Measurements from ENCODE around the gene RTL1. TPM values are rescaled to one million over a fixed set of nuclear protein-coding genes. Genes with fewer than 3 reads are reported as not detected.

Gene RTL1
- total and polyA plus RNA-seq, 2 of the 13 experiments (the other 11 are each of a cell fraction or from before 2014, with no cell fraction given) = not detected

- no TSS peak for BruUV-seq (replicated peaks)
- no peak overlapping the region for H3K9ac ChIP-seq (ENCODE audit: insufficient read depth, low read depth, low read length)
- FAIRE-seq (no peak), DNase-seq (ENCODE audit: low spot score) (no peak), ATAC-seq (no peak)
- in situ Hi-C loops (cut with HindIII; ENCODE audit: extremely low pct_ligation_motif_present, low pct_unique_long_range_greater_than_20kb) (loop anchor here (5.0 to 10.0 kb wide), 3 partner anchors 33 to 491 kb away; no protein-coding TSS in a partner anchor), intact Hi-C loops (cut with micrococcal nuclease; ENCODE audit: unreplicated experiment) (no loop called here)
- no peaks in the 10 kb centered on the region for H3K36me3 ChIP-seq (replicated peaks in 1 of 2; ENCODE audit: control insufficient read depth in 1 of 2, insufficient read depth in 2 of 2, low read length in 2 of 2)
- no peak overlapping the region for H3K4me2 ChIP-seq (ENCODE audit: low read depth, low read length)
- ChIA-PET CTCF (ENCODE audit: low intra/inter-chr PET ratio, low total read pairs) (no interaction called here), POLR2A (no interaction called here)
- no peaks in the 10 kb centered on the region for H3K9me3 ChIP-seq (ENCODE audit: low read length)
- peaks cover 0 to 5% of the 10 kb centered on the region in 2 experiments; a peak in 1 of 5 replicates for H3K27me3 ChIP-seq (ENCODE audit: control insufficient read depth in 1 of 2, insufficient read depth in 2 of 2, low read length in 2 of 2)
- WGBS (ENCODE audit: low lambda C conversion rate) = 81% methylated on average over 6 of the region's 6 CpGs
- peaks cover 35% of the 10 kb centered on the region for H3K4me1 ChIP-seq (ENCODE audit: insufficient read depth, low read length)
- H3K79me2 ChIP-seq (ENCODE audit: insufficient read depth, low read length) = no peaks in the 10 kb centered on the region
- no peak overlapping the region for H2AFZ ChIP-seq (ENCODE audit: low read length)
- TF ChIP-seq CBFB (CRISPR knock-in tag; IDR thresholded peaks at IDR 0.05) (no peak), RNF2 (conservative IDR thresholded peaks at IDR 0.05; ENCODE audit: low read depth) (no peak), MIER3 (CRISPR knock-in tag; IDR thresholded peaks at IDR 0.05; ENCODE audit: borderline replicate concordance) (no peak)
- H4K20me1 ChIP-seq (ENCODE audit: insufficient read depth, low read length) = no peaks in the 10 kb centered on the region
- H3K4me3 ChIP-seq (replicated peaks in 1 of 3; ENCODE audit: insufficient read depth in 1 of 3, low read depth in 2 of 3, low read length in 3 of 3) = no peak overlapping the region
- H3K27ac ChIP-seq (ENCODE audit: extremely low read length, insufficient read depth, low read length) = no peak overlapping the region
Measured at GRCh38 chr14:100895411-100895810, 8.1 kb downstream of the RTL1 start.

- Histone ChIP-seq H3K36me3 (replicated peaks in 1 of 2; ENCODE audit: control insufficient read depth in 1 of 2, insufficient read depth in 2 of 2, low read length in 2 of 2) (no peaks in the 10 kb centered on the region), H2AFZ (ENCODE audit: low read length) (no peak overlapping the region), H3K9me3 (ENCODE audit: low read length) (no peaks in the 10 kb centered on the region), H3K4me3 (replicated peaks in 1 of 3; ENCODE audit: insufficient read depth in 1 of 3, low read depth in 2 of 3, low read length in 3 of 3) (no peak overlapping the region), H3K4me1 (ENCODE audit: insufficient read depth, low read length) (peaks cover 25% of the 10 kb centered on the region), H3K27ac (ENCODE audit: extremely low read length, insufficient read depth, low read length) (no peak overlapping the region), H3K9ac (ENCODE audit: insufficient read depth, low read depth, low read length) (no peak overlapping the region), H4K20me1 (ENCODE audit: insufficient read depth, low read length) (no peaks in the 10 kb centered on the region), H3K4me2 (ENCODE audit: low read depth, low read length) (no peak overlapping the region), H3K79me2 (ENCODE audit: insufficient read depth, low read length) (no peaks in the 10 kb centered on the region), H3K27me3 (ENCODE audit: control insufficient read depth in 1 of 2, insufficient read depth in 2 of 2, low read length in 2 of 2) (peaks cover 0 to 12% of the 10 kb centered on the region in 2 experiments; a peak in 2 of 5 replicates)
- BruUV-seq (replicated peaks) = no TSS peak
- TF ChIP-seq ZKSCAN5 (CRISPR knock-in tag; IDR thresholded peaks at IDR 0.05) (no peak), GLMP (CRISPR knock-in tag; IDR thresholded peaks at IDR 0.05; ENCODE audit: borderline replicate concordance) (no peak), FOXP1 (IDR thresholded peaks at IDR 0.05) (no peak), FOXP1 (CRISPR knock-in tag; IDR thresholded peaks at IDR 0.05) (no peak), RXRB (CRISPR knock-in tag; IDR thresholded peaks at IDR 0.05; ENCODE audit: borderline replicate concordance) (no peak), PRDM10 (CRISPR knock-in tag; IDR thresholded peaks at IDR 0.05; ENCODE audit: low read depth) (no peak), MAX (IDR thresholded peaks at IDR 0.05) (no peak), STAG1 (CRISPR knock-in tag; IDR thresholded peaks at IDR 0.05) (no peak), ZNF672 (CRISPR knock-in tag; IDR thresholded peaks at IDR 0.05) (no peak), ZNF367 (CRISPR knock-in tag; IDR thresholded peaks at IDR 0.05; ENCODE audit: borderline replicate concordance) (no peak), TOPORS (CRISPR knock-in tag; IDR thresholded peaks at IDR 0.05) (no peak)
- POLR2A ChIA-PET = no interaction called here
- 76% methylated on average over 6 of the region's 6 CpGs for WGBS (ENCODE audit: low lambda C conversion rate)
- no peak for ATAC-seq
- no peak for DNase-seq (ENCODE audit: low spot score)
- CTCF ChIA-PET (ENCODE audit: low intra/inter-chr PET ratio, low total read pairs) = no interaction called here
- FAIRE-seq = no peak
- intact Hi-C loops (cut with micrococcal nuclease; ENCODE audit: unreplicated experiment) = no loop called here
- in situ Hi-C loops (cut with HindIII; ENCODE audit: extremely low pct_ligation_motif_present, low pct_unique_long_range_greater_than_20kb) = loop anchor here (10.0 kb wide), 1 partner anchor 490 kb away; no protein-coding TSS in a partner anchor
Measured at GRCh38 chr14:100894416-100894815, 9.1 kb downstream of the RTL1 start.
